Hematopoietic multipotent progenitor cell treated with erythropoietin and hydrocortisone succinate and interleukin-3 and kit ligand, for 15 days (in vitro differentiated cells): Measurements from ENCODE around the gene CDK8.
"Not testable (repeated sequence)": the region's sequence is repeated elsewhere in the genome, so short reads cannot be mapped to it uniquely, and the experiment has no call there.

Source experiments
- DNase-seq: peaks from one replicate; pipeline ENCODE4 v3.0.0-alpha.2; 2015; ENCODE audit warnings: low spot score

The CDK8 gene

GRCh38 chr13:26253787-26254582 lies at the start of gene CDK8:
Gene CDK8, plus strand, starts transcription at chr13:26254129. Its CDS starts 513 bp downstream, at chr13:26254642.
- peak; percentile 89 for DNase-seq

- no peak for DNase-seq
These were observed 45.6 kb upstream of the CDK8 start for GRCh38 chr13:26208287-26208686.

- no peak for DNase-seq
These were observed 40.6 kb upstream of the CDK8 start for GRCh38 chr13:26213345-26213744.

- no peak for DNase-seq
These were observed 39.9 kb upstream of the CDK8 start for GRCh38 chr13:26213982-26214381.

GRCh38 chr13:26216042-26216441 lies 37.9 kb upstream of the CDK8 start:
- no peak for DNase-seq

GRCh38 chr13:26219726-26220125 lies 34.2 kb upstream of the CDK8 start:
- DNase-seq = no peak

GRCh38 chr13:26220575-26220974 lies 33.4 kb upstream of the CDK8 start:
- DNase-seq = peak; percentile 30

GRCh38 chr13:26221399-26221720 lies 32.6 kb upstream of the CDK8 start:
- DNase-seq = no peak

GRCh38 chr13:26221721-26222519 lies 32.0 kb upstream of the CDK8 start, which contains the start of gene RNF6:
Gene RNF6, minus strand, starts transcription at chr13:26222314. Its CDS starts 2,665 bp downstream, at chr13:26219649.
- DNase-seq = peak; percentile 94

GRCh38 chr13:26222520-26223046 lies 31.3 kb upstream of the CDK8 start:
- no peak for DNase-seq

- no peak for DNase-seq
These were observed 27.9 kb upstream of the CDK8 start for GRCh38 chr13:26225896-26226617.

- no peak for DNase-seq
These were observed 26.6 kb upstream of the CDK8 start for GRCh38 chr13:26227166-26227971.

- no peak for DNase-seq
These were observed 25.8 kb upstream of the CDK8 start for GRCh38 chr13:26228096-26228495.

GRCh38 chr13:26229080-26229615 lies 24.8 kb upstream of the CDK8 start:
- no peak for DNase-seq

- no peak for DNase-seq
These were observed 23.2 kb upstream of the CDK8 start for GRCh38 chr13:26230703-26231102.

GRCh38 chr13:26236296-26236695 lies 17.6 kb upstream of the CDK8 start:
- DNase-seq = no peak

- no peak for DNase-seq
These were observed 7.8 kb upstream of the CDK8 start for GRCh38 chr13:26246154-26246553.

- no peak for DNase-seq
These were observed 6.9 kb upstream of the CDK8 start for GRCh38 chr13:26247011-26247410.

GRCh38 chr13:26247608-26248007 lies 6.3 kb upstream of the CDK8 start:
- DNase-seq = peak; percentile 35

GRCh38 chr13:26249551-26249950 lies 4.4 kb upstream of the CDK8 start:
- DNase-seq = no peak

GRCh38 chr13:26252006-26252405 lies 1.9 kb upstream of the CDK8 start:
- DNase-seq = not testable (repeated sequence)
